Parathyroid adenoma (tissue), 2 donors: ENCODE data around the gene CAPN13.

Experiments used
- H2AFZ ChIP-seq: fragments of 300-600 bp; sonication (generic); one replicate; pipeline ENCODE4 v1.7.0; 2017; ENCODE audit warnings: antibody characterized with exemption, mild to moderate bottlenecking
- H3K27ac ChIP-seq: fragments of 300-600 bp; sonication (generic); one replicate; pipeline ENCODE4 v1.7.0; 2017
- H3K27me3 ChIP-seq: fragments of 300-600 bp; sonication (generic); one replicate; pipeline ENCODE4 v1.7.0; 2017; ENCODE audit warnings: low read length; ENCODE audit not compliant: control insufficient read depth, insufficient read depth
- H3K36me3 ChIP-seq: fragments of 300-600 bp; sonication (generic); one replicate; pipeline ENCODE4 v1.7.0; 2017; ENCODE audit warnings: low read length; ENCODE audit not compliant: control insufficient read depth, insufficient read depth
- H3K4me1 ChIP-seq: fragments of 300-600 bp; sonication (generic); one replicate; pipeline ENCODE4 v1.7.0; 2017; ENCODE audit warnings: control low read depth
- H3K4me2 ChIP-seq: fragments of 300-600 bp; sonication (generic); one replicate; pipeline ENCODE4 v1.7.0; 2017; ENCODE audit warnings: low read length
- H3K4me3 ChIP-seq: fragments of 300-600 bp; sonication (generic); one replicate; pipeline ENCODE4 v1.7.0; 2017; ENCODE audit warnings: low read depth, low read length
- H3K79me2 ChIP-seq: fragments of 300-600 bp; sonication (generic); one replicate; pipeline ENCODE4 v1.7.0; 2017; ENCODE audit warnings: control low read depth
- H3K9ac ChIP-seq: fragments of 300-600 bp; sonication (generic); one replicate; pipeline ENCODE4 v1.7.0; 2017; ENCODE audit warnings: mild to moderate bottlenecking
- H3K9me3 ChIP-seq: fragments of 300-600 bp; sonication (generic); one replicate; pipeline ENCODE4 v1.7.0; 2017; ENCODE audit warnings: low read length; ENCODE audit not compliant: control insufficient read depth
- TF ChIP-seq, protein P1 (sequence below): fragments of 300-600 bp; sonication (generic); IDR thresholded peaks from one replicate; pipeline ENCODE4 v1.7.0; 2017; ENCODE audit warnings: antibody characterized with exemption, mild to moderate bottlenecking
- donor health status: primary hyperparathyroidism.

CAPN13 gene

DNA sequence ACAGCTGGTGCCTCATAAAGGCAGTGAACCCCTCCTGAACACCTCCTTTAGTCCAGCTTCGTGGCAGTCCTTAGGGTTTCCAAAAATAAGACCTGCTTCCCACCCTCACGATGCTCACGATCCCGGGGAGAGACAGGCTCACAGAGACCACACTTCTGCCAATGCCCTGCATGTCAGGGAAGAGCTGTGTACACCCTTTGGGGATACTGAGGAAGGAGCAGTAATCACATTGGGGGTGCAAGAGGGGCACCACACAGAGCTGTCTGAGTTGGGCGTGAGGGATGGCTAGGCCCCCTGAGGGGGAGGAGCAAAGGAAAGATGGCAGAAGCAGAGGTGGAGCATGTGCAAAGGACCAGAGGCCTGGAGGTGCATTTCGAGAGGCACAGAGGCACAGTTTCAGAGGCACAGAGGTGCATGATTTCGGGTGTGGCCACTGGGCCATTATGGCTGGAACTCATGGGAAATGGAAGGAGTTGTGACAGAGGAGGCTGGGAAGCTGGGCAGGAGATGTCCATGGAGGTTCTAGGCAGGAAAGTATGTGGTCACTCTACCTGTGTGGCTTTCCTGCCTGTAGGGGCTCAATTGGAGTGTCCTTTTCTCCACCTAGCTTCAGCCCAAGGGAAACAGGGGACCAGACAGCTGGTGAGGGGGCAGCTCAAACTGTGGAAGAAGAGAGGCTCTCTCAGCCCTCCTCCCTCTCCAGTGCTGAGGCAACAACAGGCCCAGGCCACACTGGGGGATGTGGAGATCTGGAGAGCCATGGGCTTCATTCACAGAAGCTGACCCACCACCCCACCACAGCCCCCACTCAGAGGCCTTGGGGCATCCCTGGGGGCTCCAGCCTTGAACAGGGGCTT is 115.9 kb downstream of the CAPN13 start:
- H3K4me3 ChIP-seq = no peak overlapping the region
- TF ChIP-seq, protein P1, sequence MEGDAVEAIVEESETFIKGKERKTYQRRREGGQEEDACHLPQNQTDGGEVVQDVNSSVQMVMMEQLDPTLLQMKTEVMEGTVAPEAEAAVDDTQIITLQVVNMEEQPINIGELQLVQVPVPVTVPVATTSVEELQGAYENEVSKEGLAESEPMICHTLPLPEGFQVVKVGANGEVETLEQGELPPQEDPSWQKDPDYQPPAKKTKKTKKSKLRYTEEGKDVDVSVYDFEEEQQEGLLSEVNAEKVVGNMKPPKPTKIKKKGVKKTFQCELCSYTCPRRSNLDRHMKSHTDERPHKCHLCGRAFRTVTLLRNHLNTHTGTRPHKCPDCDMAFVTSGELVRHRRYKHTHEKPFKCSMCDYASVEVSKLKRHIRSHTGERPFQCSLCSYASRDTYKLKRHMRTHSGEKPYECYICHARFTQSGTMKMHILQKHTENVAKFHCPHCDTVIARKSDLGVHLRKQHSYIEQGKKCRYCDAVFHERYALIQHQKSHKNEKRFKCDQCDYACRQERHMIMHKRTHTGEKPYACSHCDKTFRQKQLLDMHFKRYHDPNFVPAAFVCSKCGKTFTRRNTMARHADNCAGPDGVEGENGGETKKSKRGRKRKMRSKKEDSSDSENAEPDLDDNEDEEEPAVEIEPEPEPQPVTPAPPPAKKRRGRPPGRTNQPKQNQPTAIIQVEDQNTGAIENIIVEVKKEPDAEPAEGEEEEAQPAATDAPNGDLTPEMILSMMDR = no peak
- no peaks in the 10 kb centered on the region for H3K4me1 ChIP-seq
- H2AFZ ChIP-seq = no peak overlapping the region
- H3K4me2 ChIP-seq = no peak overlapping the region
- no peak overlapping the region for H3K9ac ChIP-seq
- no peaks in the 10 kb centered on the region for H3K36me3 ChIP-seq
- H3K9me3 ChIP-seq = no peaks in the 10 kb centered on the region
- H3K27ac ChIP-seq = no peak overlapping the region
- no peaks in the 10 kb centered on the region for H3K79me2 ChIP-seq
- no peaks in the 10 kb centered on the region for H3K27me3 ChIP-seq

DNA sequence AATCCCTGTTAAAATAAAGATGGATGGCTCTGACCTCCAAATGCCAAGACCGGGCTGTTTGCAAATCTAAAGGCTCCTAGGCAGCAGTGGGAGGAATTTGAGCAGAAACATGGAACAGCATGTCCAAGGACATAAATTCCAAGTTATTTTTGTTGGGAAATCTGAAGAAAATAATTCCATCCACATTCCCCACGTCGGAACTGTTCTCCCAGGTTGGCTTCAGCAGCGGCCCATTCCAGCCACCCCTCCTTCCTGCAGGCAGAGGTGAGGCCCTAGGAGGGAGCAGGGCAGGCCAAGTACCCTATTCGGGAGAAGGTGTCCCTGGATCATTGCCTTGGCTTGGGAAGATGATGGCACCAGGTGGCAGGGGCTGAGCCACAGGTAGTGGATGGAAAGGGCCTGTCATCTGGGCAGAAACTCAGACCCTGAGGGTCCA is 117.1 kb downstream of the CAPN13 start:
- no peaks in the 10 kb centered on the region for H3K9me3 ChIP-seq
- no peaks in the 10 kb centered on the region for H3K79me2 ChIP-seq
- H3K36me3 ChIP-seq = no peaks in the 10 kb centered on the region
- TF ChIP-seq, protein P1 = no peak
- no peaks in the 10 kb centered on the region for H3K4me1 ChIP-seq
- H3K9ac ChIP-seq = no peak overlapping the region
- H3K27ac ChIP-seq = no peak overlapping the region
- H2AFZ ChIP-seq = no peak overlapping the region
- no peak overlapping the region for H3K4me2 ChIP-seq
- H3K4me3 ChIP-seq = no peak overlapping the region
- no peaks in the 10 kb centered on the region for H3K27me3 ChIP-seq

DNA sequence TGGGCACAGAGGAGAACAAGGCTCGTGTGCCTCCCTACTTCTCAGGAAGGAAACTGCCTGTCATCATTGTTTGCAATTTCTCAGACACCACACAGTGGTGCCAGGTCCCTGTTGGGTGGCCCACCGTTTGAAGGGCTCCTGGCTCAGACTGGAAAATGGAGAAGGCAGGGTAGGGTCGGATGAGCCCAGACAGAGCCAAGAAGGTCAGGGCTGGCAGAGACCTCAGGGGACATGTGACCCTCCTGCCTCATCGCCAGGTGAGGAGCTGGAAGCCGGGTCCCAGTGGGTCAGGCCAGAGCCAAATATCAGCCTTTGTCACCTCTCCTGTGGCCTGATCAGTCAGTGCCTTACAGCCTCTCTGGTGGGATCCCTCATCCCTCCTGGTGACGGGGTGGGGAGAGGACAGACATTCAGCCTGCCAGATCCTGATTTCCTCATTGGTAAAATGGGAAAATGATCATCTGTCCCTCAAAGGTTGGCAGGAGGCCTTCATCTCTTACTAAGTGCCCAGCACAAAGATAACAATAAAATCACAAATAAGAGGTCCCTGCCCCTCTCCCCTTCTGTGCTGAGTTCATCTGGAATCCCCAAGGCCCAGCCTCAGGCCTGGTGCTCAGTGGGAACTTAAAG is 117.6 kb downstream of the CAPN13 start:
- H3K36me3 ChIP-seq = no peaks in the 10 kb centered on the region
- H3K4me1 ChIP-seq = no peaks in the 10 kb centered on the region
- H3K27me3 ChIP-seq = no peaks in the 10 kb centered on the region
- H3K9me3 ChIP-seq = no peaks in the 10 kb centered on the region
- H3K27ac ChIP-seq = no peak overlapping the region
- H3K9ac ChIP-seq = no peak overlapping the region
- H2AFZ ChIP-seq = no peak overlapping the region
- no peak overlapping the region for H3K4me3 ChIP-seq
- TF ChIP-seq, protein P1 = no peak
- H3K4me2 ChIP-seq = no peak overlapping the region
- no peaks in the 10 kb centered on the region for H3K79me2 ChIP-seq

DNA sequence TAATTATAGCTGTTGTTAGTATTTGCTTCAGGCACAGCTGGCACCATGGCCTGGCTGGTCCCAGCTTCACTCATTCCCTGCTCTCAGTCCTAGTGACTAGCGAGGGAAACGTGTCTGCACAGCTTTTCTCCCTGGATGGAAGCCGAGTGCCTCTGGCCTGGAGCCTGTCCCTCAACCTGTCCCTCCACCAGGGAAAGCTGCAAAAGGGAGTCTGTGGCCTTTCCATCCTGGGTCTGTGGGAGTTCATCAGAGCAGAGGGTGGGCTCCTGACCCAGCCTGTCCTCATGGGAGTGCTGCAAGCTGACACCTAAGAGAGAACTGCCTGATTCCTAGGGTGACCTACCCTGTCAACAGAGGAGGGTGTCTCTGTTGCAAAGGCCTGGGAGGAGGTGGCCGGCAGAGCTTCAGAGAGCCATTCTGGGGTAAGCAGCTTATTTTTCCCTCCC is 118.3 kb downstream of the CAPN13 start:
- H3K27ac ChIP-seq = no peak overlapping the region
- H3K27me3 ChIP-seq = no peaks in the 10 kb centered on the region
- TF ChIP-seq, protein P1 = no peak
- H3K36me3 ChIP-seq = no peaks in the 10 kb centered on the region
- no peaks in the 10 kb centered on the region for H3K79me2 ChIP-seq
- H3K9ac ChIP-seq = no peak overlapping the region
- no peaks in the 10 kb centered on the region for H3K9me3 ChIP-seq
- H3K4me2 ChIP-seq = no peak overlapping the region
- no peaks in the 10 kb centered on the region for H3K4me1 ChIP-seq
- H3K4me3 ChIP-seq = no peak overlapping the region
- no peak overlapping the region for H2AFZ ChIP-seq
